Left lung (tissue), 10 donors: ENCODE data around the gene AGTR2. TPM values are rescaled to one million over a fixed set of nuclear protein-coding genes. Genes with fewer than 3 reads are reported as not detected.

ENCODE experiments used
- ATAC-seq: fragments of 200-7000 bp; cut with Tn5 transposase; one replicate; pipeline ENCODE4 v1.9.1; 2020; ENCODE audit warnings: moderate library complexity
- DNase-seq, 4 donors: peaks; one replicate each; pipeline ENCODE4 v3.0.0-alpha.2; 2013 to 2020
- H3K27ac ChIP-seq, 2 donors: fragments of 200-600 bp; sonication (generic) in 1 of 2; one replicate each; pipeline versions ENCODE4 v1.5.0 to v1.8.0; 2020 to 2021
- H3K27me3 ChIP-seq, 2 donors: fragments of 200-600 bp; sonication (generic) in 1 of 2; one replicate each; pipeline versions ENCODE4 v1.5.0 to v1.8.0; 2020 to 2021
- H3K36me3 ChIP-seq, 2 donors: fragments of 200-600 bp; sonication (generic) in 1 of 2; one replicate each; pipeline versions ENCODE4 v1.5.0 to v1.8.0; 2020 to 2021
- H3K4me1 ChIP-seq, 2 donors: fragments of 200-600 bp; one replicate each; pipeline ENCODE4 v1.8.0; 2021
- H3K4me3 ChIP-seq, 2 donors: fragments of 200-600 bp; sonication (generic) in 1 of 2; one replicate each; pipeline versions ENCODE4 v1.5.0 to v1.8.0; 2020 to 2021; ENCODE audit warnings: mild to moderate bottlenecking in 1 of 2
- H3K9me3 ChIP-seq, 2 donors: fragments of 200-600 bp; sonication (generic) in 1 of 2; one replicate each; pipeline versions ENCODE4 v1.5.0 to v1.8.0; 2020 to 2021
- CTCF ChIP-seq, 2 donors: fragments of 200-600 bp; sonication (generic) in 1 of 2; IDR thresholded peaks; one replicate each; pipeline versions ENCODE4 v1.5.0 to v1.8.0; 2021; ENCODE audit warnings: antibody characterized with exemption in 2 of 2
- intact Hi-C, 2 donors: fragments of 100-400 bp; cut with DNase I; formaldehyde crosslinking; loops; one replicate each; pipeline versions ENCODE4 v1.11.2 to v1.14.2; 2022
- polyA plus RNA-seq, 6 donors: library from polyadenylated mRNA; unstranded; fragments of 120-200 nt; gene quantifications; one replicate each; pipeline ENCODE4 v1.2.1, GENCODE V29; 2013; ENCODE audit not compliant: insufficient read length in 6 of 6
- total RNA-seq, 2 donors: library from RNA; stranded (reverse); fragmentation: NEBNext Ultra II Directional; extraction: Animal tissue kit (Norgen Biotek cat#: 25700); gene quantifications; one replicate each; pipeline ENCODE4 v1.2.1, GENCODE V29; 2021
- donor health status: DM: no; HTN: yes; CAD: no.
- donor health status: DM: no; HTN: no; CAD: no.

The AGTR2 gene
- total and polyA plus RNA-seq, 8 donors = 0.55 to 2.9 (median 1.1) TPM

GRCh38 chrX:116181300-116181699 is 10.8 kb downstream of the AGTR2 start:
- intact Hi-C loops = no loop called here
- no peaks in the 10 kb centered on the region for H3K27me3 ChIP-seq
- ATAC-seq (no peak), DNase-seq (no peak)
- no peak overlapping the region for H3K27ac ChIP-seq
- no peak overlapping the region for H3K4me3 ChIP-seq
- H3K36me3 ChIP-seq = no peaks in the 10 kb centered on the region
- no peak for TF ChIP-seq CTCF (IDR thresholded peaks at IDR 0.05)
- H3K9me3 ChIP-seq = no peaks in the 10 kb centered on the region
- H3K4me1 ChIP-seq = no peaks in the 10 kb centered on the region

- no peak for TF ChIP-seq CTCF (IDR thresholded peaks at IDR 0.05)
- DNase-seq (no peak), ATAC-seq (no peak)
- Histone ChIP-seq H3K4me1 (no peaks in the 10 kb centered on the region), H3K36me3 (no peaks in the 10 kb centered on the region), H3K9me3 (peaks cover 0 to under 1% of the 10 kb centered on the region in 2 donors), H3K4me3 (no peak overlapping the region), H3K27ac (no peak overlapping the region), H3K27me3 (no peaks in the 10 kb centered on the region)
- intact Hi-C loops = no loop called here
Measured at GRCh38 chrX:116185163-116185562, 14.6 kb downstream of the AGTR2 start.

- intact Hi-C loops = no loop called here
- no peak for TF ChIP-seq CTCF (IDR thresholded peaks at IDR 0.05)
Measured at GRCh38 chrX:116194649-116195048, 24.1 kb downstream of the AGTR2 start.

GRCh38 chrX:116198235-116198634 is 27.7 kb downstream of the AGTR2 start:
- ATAC-seq (no peak), DNase-seq (no peak)
- H3K27ac ChIP-seq = no peak overlapping the region
- no peaks in the 10 kb centered on the region for H3K36me3 ChIP-seq
- H3K4me1 ChIP-seq = no peaks in the 10 kb centered on the region
- H3K4me3 ChIP-seq = no peak overlapping the region
- H3K9me3 ChIP-seq = no peaks in the 10 kb centered on the region
- no peak for TF ChIP-seq CTCF (IDR thresholded peaks at IDR 0.05)
- peaks cover 0 to 4% of the 10 kb centered on the region in 2 donors for H3K27me3 ChIP-seq
- intact Hi-C loops = no loop called here

More at GRCh38 chrX:116194649-116195048, 24.1 kb downstream of the AGTR2 start:
- Histone ChIP-seq H3K4me1 (no peaks in the 10 kb centered on the region), H3K27me3 (no peaks in the 10 kb centered on the region), H3K27ac (no peak overlapping the region), H3K9me3 (peaks cover 0 to 3% of the 10 kb centered on the region in 2 donors), H3K4me3 (no peak overlapping the region), H3K36me3 (no peaks in the 10 kb centered on the region)
- ATAC-seq (no peak), DNase-seq (no peak)

- H3K27ac ChIP-seq = no peak overlapping the region
- DNase-seq = no peak
- H3K4me3 ChIP-seq = no peak overlapping the region
- H3K27me3 ChIP-seq = peaks cover 0 to 4% of the 10 kb centered on the region in 2 donors
- no peaks in the 10 kb centered on the region for H3K36me3 ChIP-seq
- no peak for ATAC-seq
- no peaks in the 10 kb centered on the region for H3K4me1 ChIP-seq
- intact Hi-C loops = no loop called here
- H3K9me3 ChIP-seq = no peaks in the 10 kb centered on the region
- TF ChIP-seq CTCF (IDR thresholded peaks at IDR 0.05) = no peak
Measured at GRCh38 chrX:116198810-116199209, 28.3 kb downstream of the AGTR2 start.
